Measurements from ENCODE around the gene KCNQ1.

DNA sequence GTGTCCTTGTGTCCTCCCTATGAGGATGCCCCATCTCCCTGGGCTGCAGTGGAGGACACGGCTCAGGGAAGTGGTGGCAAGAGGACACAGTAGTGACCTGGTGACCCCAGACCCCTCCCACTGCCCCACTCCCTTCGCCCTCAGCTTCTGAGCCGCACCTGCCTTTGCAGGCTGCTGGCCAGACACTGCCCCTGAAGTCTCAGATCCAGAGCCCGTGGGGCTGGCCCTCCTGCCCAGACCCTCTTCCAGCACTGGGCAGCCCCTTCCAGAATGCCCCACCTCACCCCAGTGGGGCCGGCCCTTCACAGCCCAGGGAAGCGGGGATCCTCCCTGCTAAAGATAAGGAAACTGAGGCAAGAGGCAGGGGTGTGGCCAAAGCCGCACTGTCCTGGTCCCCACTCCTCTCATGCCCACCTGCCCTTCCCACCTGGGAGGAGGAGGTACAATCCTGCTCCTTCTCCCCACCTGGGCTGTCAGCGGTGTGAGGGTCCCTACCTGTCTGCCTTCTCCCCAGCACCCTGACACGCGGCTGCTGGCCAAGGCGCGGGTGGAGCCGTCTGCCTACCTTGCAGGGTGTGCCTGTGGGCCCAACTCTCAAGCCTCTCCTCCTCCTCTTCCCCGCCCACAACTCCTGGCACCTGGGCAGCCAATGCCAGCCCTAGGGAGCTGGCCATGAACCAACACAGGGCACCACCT lies 17.8 kb upstream of the KCNQ1 start:
- TF ChIP-seq, protein P1, sequence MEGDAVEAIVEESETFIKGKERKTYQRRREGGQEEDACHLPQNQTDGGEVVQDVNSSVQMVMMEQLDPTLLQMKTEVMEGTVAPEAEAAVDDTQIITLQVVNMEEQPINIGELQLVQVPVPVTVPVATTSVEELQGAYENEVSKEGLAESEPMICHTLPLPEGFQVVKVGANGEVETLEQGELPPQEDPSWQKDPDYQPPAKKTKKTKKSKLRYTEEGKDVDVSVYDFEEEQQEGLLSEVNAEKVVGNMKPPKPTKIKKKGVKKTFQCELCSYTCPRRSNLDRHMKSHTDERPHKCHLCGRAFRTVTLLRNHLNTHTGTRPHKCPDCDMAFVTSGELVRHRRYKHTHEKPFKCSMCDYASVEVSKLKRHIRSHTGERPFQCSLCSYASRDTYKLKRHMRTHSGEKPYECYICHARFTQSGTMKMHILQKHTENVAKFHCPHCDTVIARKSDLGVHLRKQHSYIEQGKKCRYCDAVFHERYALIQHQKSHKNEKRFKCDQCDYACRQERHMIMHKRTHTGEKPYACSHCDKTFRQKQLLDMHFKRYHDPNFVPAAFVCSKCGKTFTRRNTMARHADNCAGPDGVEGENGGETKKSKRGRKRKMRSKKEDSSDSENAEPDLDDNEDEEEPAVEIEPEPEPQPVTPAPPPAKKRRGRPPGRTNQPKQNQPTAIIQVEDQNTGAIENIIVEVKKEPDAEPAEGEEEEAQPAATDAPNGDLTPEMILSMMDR (IDR thresholded peaks at IDR 0.05), result no peak
- TF ChIP-seq POLR2A (IDR thresholded peaks at IDR 0.05), result no peak

Measured in body of pancreas (tissue), 4 donors.